Chondrocyte (in vitro differentiated cells): ENCODE measurements around the gene SAMM50. TPM values are rescaled to one million over a fixed set of nuclear protein-coding genes. Genes with fewer than 3 reads are reported as not detected.

Source experiments
- DNase-seq: peaks from one replicate; pipeline ENCODE4 v3.0.0; 2021; ENCODE audit warnings: mixed read lengths, low spot score
- H3K27ac Mint-ChIP-seq: one replicate; pipeline ENCODE4 v1.8.0; 2021; ENCODE audit warnings: mild to moderate bottlenecking, moderate library complexity, mixed read lengths; ENCODE audit not compliant: unreplicated experiment
- H3K27me3 Mint-ChIP-seq: 2 replicates; pipeline ENCODE4 v1.8.0; 2021; ENCODE audit warnings: low read depth, mixed read lengths
- H3K36me3 Mint-ChIP-seq: 2 replicates; pipeline ENCODE4 v1.8.0; 2021; ENCODE audit warnings: low read depth, mixed read lengths
- H3K4me1 Mint-ChIP-seq: 2 replicates; pipeline ENCODE4 v1.8.0; 2021; ENCODE audit warnings: low read depth, mild to moderate bottlenecking, mixed read lengths
- H3K4me3 Mint-ChIP-seq: one replicate; pipeline ENCODE4 v1.8.0; 2021; ENCODE audit warnings: mild to moderate bottlenecking, moderate library complexity, mixed read lengths; ENCODE audit not compliant: unreplicated experiment
- H3K9me3 Mint-ChIP-seq: 2 replicates; pipeline ENCODE4 v1.8.0; 2021; ENCODE audit warnings: low read depth, mixed read lengths
- CTCF ChIP-seq: fragments of 200-600 bp; sonication (generic); IDR thresholded peaks from 2 replicates; pipeline ENCODE4 v1.5.0; 2021; ENCODE audit warnings: antibody characterized with exemption, mild to moderate bottlenecking, moderate library complexity
- total RNA-seq: library from RNA; stranded (reverse); gene quantifications from 3 replicates; pipeline ENCODE4 v1.2.1, GENCODE V29; 2021

Gene SAMM50
- total RNA-seq, 1 donor from 2014 or later = 34.2 TPM

- no peaks in the 10 kb centered on the region for H3K4me1 Mint-ChIP-seq
These were observed 18.8 kb downstream of the SAMM50 start for GRCh38 chr22:43974028-43974545.

GRCh38 chr22:43975041-43975440 is 19.8 kb downstream of the SAMM50 start:
- Mint-ChIP-seq H3K36me3 (peaks cover 37% of the 10 kb centered on the region), H3K9me3 (no peaks in the 10 kb centered on the region), H3K27me3 (no peaks in the 10 kb centered on the region), H3K4me1 (no peaks in the 10 kb centered on the region), H3K4me3 (no peak overlapping the region), H3K27ac (no peak overlapping the region)
- DNase-seq = no peak
- no peak for TF ChIP-seq CTCF

More at GRCh38 chr22:43974028-43974545, 18.8 kb downstream of the SAMM50 start:
- Mint-ChIP-seq H3K27me3 (no peaks in the 10 kb centered on the region), H3K9me3 (no peaks in the 10 kb centered on the region), H3K4me3 (no peak overlapping the region), H3K36me3 (peaks cover 35% of the 10 kb centered on the region), H3K27ac (no peak overlapping the region)
- no peak for TF ChIP-seq CTCF
- DNase-seq = no peak

- H3K4me3 Mint-ChIP-seq = no peak overlapping the region
- no peaks in the 10 kb centered on the region for H3K4me1 Mint-ChIP-seq
- TF ChIP-seq CTCF = peak; percentile 16
- peaks cover 45% of the 10 kb centered on the region for H3K36me3 Mint-ChIP-seq
- H3K9me3 Mint-ChIP-seq = no peaks in the 10 kb centered on the region
- no peak for DNase-seq
- H3K27me3 Mint-ChIP-seq = no peaks in the 10 kb centered on the region
- no peak overlapping the region for H3K27ac Mint-ChIP-seq
These were observed 21.9 kb downstream of the SAMM50 start for GRCh38 chr22:43976861-43977795.

- Mint-ChIP-seq H3K27ac (no peak overlapping the region), H3K36me3 (peaks cover 43% of the 10 kb centered on the region), H3K4me3 (no peak overlapping the region), H3K4me1 (no peaks in the 10 kb centered on the region), H3K9me3 (no peaks in the 10 kb centered on the region), H3K27me3 (no peaks in the 10 kb centered on the region)
- no peak for TF ChIP-seq CTCF
- no peak for DNase-seq
These were observed 23.3 kb downstream of the SAMM50 start for GRCh38 chr22:43978558-43978957.

GRCh38 chr22:43980579-43980978 is 25.3 kb downstream of the SAMM50 start:
- H3K27me3 Mint-ChIP-seq = no peaks in the 10 kb centered on the region
- no peaks in the 10 kb centered on the region for H3K9me3 Mint-ChIP-seq
- no peaks in the 10 kb centered on the region for H3K4me1 Mint-ChIP-seq
- DNase-seq = no peak
- no peak overlapping the region for H3K4me3 Mint-ChIP-seq
- TF ChIP-seq CTCF = no peak
- peaks cover 46% of the 10 kb centered on the region for H3K36me3 Mint-ChIP-seq
- H3K27ac Mint-ChIP-seq = no peak overlapping the region
